Activated CD8-positive, alpha-beta memory T cell treated with anti-CD3 and anti-CD28 coated beads, Interleukin-2, amount 10 ng/mL, durations not matched to agents 7 days and 5 days (primary cell): ENCODE data around the gene ZNF506. TPM values are rescaled to one million over a fixed set of nuclear protein-coding genes. Genes with fewer than 3 reads are reported as not detected.
"Not testable (repeated sequence)": the region's sequence is repeated elsewhere in the genome, so short reads cannot be mapped to it uniquely, and the experiment has no call there.

ENCODE experiments used
- ATAC-seq: fragments of 150-1000 bp; cut with Tn5 transposase; one replicate; pipeline ENCODE4 v1.10.0; 2021; ENCODE audit warnings: moderate library complexity
- CTCF ChIA-PET: fragments of 350-600 bp; sonication (Branson Sonifier 250); formaldehyde crosslinking; loops from one replicate; lab custom pipeline; 2021; ENCODE audit warnings: antibody characterized with exemption; lab: Charles Lee
- DNase-seq: peaks from one replicate; pipeline ENCODE4 v3.0.0-alpha.2; 2020
- H3K27ac Mint-ChIP-seq: one replicate; pipeline ENCODE4 v1.8.0; 2021; ENCODE audit warnings: mild to moderate bottlenecking, mixed read lengths
- H3K27me3 Mint-ChIP-seq: one replicate; pipeline ENCODE4 v1.8.0; 2021; ENCODE audit warnings: mixed read lengths
- H3K36me3 Mint-ChIP-seq: one replicate; pipeline ENCODE4 v1.8.0; 2021; ENCODE audit warnings: mild to moderate bottlenecking, mixed read lengths
- H3K4me1 Mint-ChIP-seq: one replicate; pipeline ENCODE4 v1.8.0; 2021; ENCODE audit warnings: mixed read lengths
- H3K4me3 Mint-ChIP-seq: one replicate; pipeline ENCODE4 v1.8.0; 2021; ENCODE audit warnings: mild to moderate bottlenecking, moderate library complexity, mixed read lengths
- H3K9me3 Mint-ChIP-seq: one replicate; pipeline ENCODE4 v1.8.0; 2022; ENCODE audit warnings: low read depth, mixed read lengths
- total RNA-seq, 2 experiments: library from RNA; stranded (reverse); gene quantifications; one replicate each; pipeline ENCODE4 v1.2.3, GENCODE V29; 2021

The ZNF506 gene
- 10 to 100 TPM; 16.8 to 27.4 TPM for total RNA-seq

DNA sequence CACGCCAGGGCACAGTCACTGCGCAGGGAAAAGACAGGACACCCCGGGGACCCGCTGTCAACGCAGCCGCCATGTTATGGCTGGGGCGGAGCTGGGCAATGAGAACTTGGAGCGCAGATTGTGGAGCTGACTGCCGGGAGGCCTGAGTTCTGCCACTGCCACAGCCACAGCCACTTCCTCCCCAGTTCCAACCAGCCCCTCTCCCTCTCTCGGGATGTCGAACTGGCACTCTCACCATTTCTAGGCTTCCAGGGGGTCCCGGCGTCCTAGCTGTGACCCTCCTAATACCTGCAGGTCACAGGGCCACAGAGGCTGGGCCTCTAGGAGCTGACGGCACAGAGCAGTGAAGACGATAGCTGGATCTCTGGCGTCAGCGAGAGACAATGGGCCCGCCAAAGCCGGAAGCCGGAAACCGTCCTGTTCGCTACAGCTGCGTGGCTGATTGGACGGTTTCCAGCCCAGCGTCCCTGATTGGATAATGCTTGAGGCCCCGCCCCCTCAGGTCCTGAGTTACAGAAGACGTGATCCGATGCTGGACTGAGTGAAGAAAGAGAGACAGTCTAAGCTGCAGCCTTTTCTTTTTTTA, at the start of gene ZNF506:
Gene ZNF506, minus strand, starts transcription at position 385 of the 586 bp plus-strand sequence. Its CDS starts 147 bp downstream, at position 238.
- H3K4me3 Mint-ChIP-seq, result peak within 1 kb of the TSS; percentile 99
- DNase-seq (peak; percentile 98), ATAC-seq (peak; percentile 98)
- H3K4me1 Mint-ChIP-seq, result peaks cover 27% of the 10 kb centered on the region
- H3K27ac Mint-ChIP-seq, result peak within 1 kb of the TSS; percentile 99
- no peaks in the 10 kb centered on the region for H3K27me3 Mint-ChIP-seq
- CTCF ChIA-PET, result interaction anchor here (0.8 to 1.8 kb wide), 9 partner anchors 9 to 602 kb away, joined by 3 to 8 read pairs (median 3); partner anchors contain the start of genes ZNF253 and ZNF93
- H3K9me3 Mint-ChIP-seq, result peaks cover 33% of the 10 kb centered on the region
- peaks cover 63% of the 10 kb centered on the region for H3K36me3 Mint-ChIP-seq

DNA sequence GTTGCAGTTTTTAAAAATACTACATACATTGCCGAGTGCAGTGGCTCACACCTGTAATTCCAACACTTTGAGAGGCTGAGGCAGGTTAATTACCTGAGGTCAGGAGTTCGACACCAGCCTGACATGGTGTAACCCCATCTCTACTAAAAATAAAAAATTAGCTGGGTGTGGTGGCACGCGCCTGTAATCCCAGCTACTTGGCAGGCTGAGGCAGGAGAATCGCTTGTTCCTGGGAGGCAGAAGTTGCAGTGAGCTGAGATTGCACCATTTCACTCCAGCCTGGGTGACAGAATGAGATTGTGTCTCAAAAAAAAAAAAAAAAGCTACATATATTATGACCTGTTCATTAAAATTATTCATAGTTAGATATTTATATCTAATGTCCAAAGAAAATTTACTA, 48.5 kb upstream of the ZNF506 start:
- Mint-ChIP-seq H3K36me3 (peaks cover 69% of the 10 kb centered on the region), H3K9me3 (peaks cover 22% of the 10 kb centered on the region), H3K4me1 (peaks cover 42% of the 10 kb centered on the region)
- H3K27me3 Mint-ChIP-seq, DNase-seq, H3K4me3 Mint-ChIP-seq, ATAC-seq, CTCF ChIA-PET, H3K27ac Mint-ChIP-seq: not testable (repeated sequence)

DNA sequence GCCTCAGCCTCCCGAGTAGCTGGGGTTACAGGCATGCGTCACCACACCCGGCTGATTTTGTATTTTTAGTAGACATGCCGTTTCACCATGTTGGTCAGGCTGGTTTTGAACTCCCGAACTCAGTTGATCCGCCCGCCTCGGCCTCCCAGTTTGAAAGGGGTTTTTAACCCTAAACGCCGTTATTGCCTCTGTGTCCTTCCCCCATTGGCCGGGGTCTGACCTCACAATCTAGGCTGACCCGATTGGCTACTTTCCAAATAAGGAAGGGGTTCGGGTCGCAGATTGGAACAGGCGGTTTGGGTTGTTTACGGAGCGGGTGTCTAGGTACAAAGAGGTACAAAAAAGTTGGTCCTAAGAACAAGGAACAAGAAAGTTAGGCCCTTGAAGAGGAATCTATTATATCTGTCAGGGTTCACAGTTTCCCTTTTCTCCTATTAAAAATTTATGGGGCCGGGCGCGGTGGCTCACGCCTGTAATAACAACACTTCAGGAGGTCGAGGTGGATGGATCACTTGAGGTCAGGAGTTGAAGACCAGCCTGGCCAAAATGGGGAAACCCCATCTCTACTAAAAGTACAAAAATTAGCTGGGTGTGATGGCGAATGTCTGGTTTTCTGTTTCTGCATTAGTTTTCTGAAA, 45.2 kb upstream of the ZNF506 start:
- peak overlapping the region; percentile 99 for H3K4me3 Mint-ChIP-seq
- peak overlapping the region; percentile 100 for H3K27ac Mint-ChIP-seq
- DNase-seq, result peak; percentile 83
- no peaks in the 10 kb centered on the region for H3K27me3 Mint-ChIP-seq
- peaks cover 26% of the 10 kb centered on the region for H3K4me1 Mint-ChIP-seq
- CTCF ChIA-PET, result interaction anchor here (0.6 to 2.3 kb wide), 4 partner anchors 31 to 200 kb away, joined by 3 to 16 read pairs (median 6); partner anchors contain the start of genes ZNF506 and ZNF93
- peaks cover 23% of the 10 kb centered on the region for H3K9me3 Mint-ChIP-seq
- peaks cover 45% of the 10 kb centered on the region for H3K36me3 Mint-ChIP-seq
- peak; percentile 28 for ATAC-seq

DNA sequence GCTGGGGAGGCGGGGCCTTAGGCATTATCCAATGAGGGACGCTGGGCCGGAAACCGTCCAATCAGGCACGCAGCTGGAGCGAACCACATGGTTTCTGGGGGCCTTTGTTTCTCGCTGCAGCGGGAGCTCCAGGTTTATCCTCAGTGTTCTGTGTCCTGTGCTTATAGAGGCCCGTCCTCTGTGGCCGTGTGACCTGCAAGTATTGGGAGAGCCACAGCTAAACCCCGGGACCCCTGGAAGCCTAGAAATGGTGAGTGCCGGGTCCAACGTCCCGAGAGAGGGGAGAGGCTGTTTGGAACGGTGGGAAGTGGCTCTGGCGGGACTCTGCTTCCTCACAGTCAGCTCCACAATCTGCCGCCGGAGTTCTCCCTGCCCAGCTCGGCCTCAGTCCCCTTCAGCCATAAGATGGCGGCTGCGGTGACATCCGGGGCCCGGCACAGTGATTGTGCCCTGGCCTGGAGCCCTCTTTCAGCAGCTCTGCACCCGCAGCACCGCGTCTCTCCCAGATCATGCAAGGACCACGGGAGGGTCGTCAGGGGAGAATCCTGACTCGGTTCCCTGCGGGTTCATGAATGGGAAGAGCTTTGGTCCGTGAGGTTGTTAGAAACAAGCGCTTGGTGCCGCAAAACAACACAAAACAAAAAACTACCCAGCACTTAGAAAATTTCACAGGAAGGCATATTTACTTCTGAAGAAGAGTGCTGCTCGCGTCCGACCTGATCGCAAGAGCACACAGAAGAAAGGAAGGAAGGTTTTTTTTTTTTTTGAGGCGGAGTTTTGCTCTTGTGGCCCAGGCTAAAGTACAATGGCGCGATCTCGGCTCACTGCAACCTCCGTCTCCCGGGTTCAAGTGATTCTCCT, 44.4 kb upstream of the ZNF506 start, which contains the start of gene ZNF253:
Gene ZNF253, plus strand, starts transcription at position 133 of the 861 bp plus-strand sequence. Its CDS starts 115 bp downstream, at position 248.
- H3K4me3 Mint-ChIP-seq, result peak within 1 kb of the TSS; percentile 99
- DNase-seq (peak; percentile 99), ATAC-seq (peak; percentile 96)
- peaks cover 22% of the 10 kb centered on the region for H3K4me1 Mint-ChIP-seq
- peaks cover 41% of the 10 kb centered on the region for H3K36me3 Mint-ChIP-seq
- H3K27me3 Mint-ChIP-seq, result no peaks in the 10 kb centered on the region
- H3K27ac Mint-ChIP-seq, result peak within 1 kb of the TSS; percentile 100
- H3K9me3 Mint-ChIP-seq, result peaks cover 21% of the 10 kb centered on the region
- CTCF ChIA-PET, result interaction anchor here (0.6 to 2.3 kb wide), 6 partner anchors 11 to 199 kb away, joined by 3 to 16 read pairs (median 4); partner anchors contain the start of genes ZNF506 and ZNF93

DNA sequence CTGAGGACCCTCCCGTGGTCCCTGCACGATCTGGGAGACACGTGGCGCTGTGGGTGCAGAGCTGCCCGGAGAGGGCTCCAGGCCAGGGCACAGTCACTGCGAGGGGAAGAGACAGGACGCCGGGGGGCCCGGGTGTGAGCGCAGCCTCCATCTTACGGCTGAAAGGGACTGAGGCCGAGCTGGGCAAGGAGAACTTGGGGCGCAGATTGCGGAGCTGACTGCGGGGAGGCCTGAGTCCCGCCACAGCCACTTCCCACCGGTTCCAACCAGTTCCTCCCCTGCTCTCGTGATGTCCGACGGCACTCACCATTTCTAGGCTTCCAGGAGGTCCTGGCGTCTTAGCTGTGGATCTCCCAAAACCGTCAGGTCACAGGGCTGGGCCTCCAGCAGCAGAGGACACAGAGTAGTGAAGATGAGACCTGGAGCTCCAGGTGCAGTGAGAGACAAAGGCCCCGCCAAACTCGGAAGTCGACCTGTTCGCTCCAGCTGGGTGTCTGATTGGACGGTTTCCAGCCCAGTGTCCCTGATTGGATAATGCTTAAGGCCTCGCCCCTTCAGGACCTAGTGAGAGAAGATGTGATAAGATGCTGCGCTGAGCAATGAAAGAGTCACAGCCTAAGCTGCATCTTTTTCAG, 39.3 kb upstream of the ZNF506 start:
- Mint-ChIP-seq H3K4me1 (peaks cover 8% of the 10 kb centered on the region), H3K4me3 (peak overlapping the region; percentile 76), H3K36me3 (peaks cover 45% of the 10 kb centered on the region), H3K27ac (peak overlapping the region; percentile 80), H3K9me3 (peaks cover 24% of the 10 kb centered on the region), H3K27me3 (no peaks in the 10 kb centered on the region)
- CTCF ChIA-PET, result no interaction called here
- DNase-seq (peak; percentile 69), ATAC-seq (peak; percentile 21)

DNA sequence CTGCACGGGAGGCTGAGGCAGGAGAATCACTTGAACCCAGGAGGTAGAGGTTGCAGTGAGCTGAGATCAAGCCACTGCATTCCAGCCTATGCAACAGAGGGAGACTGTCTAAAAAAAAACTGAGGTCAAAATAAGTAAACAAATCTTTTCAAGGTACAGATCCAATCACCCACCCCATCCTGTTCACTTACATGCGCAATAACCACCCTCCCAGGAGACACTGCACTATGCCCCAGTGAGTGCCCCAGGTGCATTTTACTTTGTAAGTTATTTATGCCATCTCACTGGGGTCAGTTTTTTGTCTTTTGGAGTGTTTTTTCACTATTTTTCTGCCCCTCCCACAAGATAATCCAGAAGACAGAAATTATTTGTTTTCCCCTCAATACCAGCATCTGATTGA, 37.2 kb upstream of the ZNF506 start:
- Mint-ChIP-seq H3K27me3 (no peaks in the 10 kb centered on the region), H3K4me3 (no peak overlapping the region), H3K4me1 (peaks cover 10% of the 10 kb centered on the region), H3K9me3 (peaks cover 36% of the 10 kb centered on the region), H3K36me3 (peaks cover 54% of the 10 kb centered on the region), H3K27ac (no peak overlapping the region)
- no peak for ATAC-seq
- CTCF ChIA-PET, result no interaction called here
- DNase-seq, result no peak

DNA sequence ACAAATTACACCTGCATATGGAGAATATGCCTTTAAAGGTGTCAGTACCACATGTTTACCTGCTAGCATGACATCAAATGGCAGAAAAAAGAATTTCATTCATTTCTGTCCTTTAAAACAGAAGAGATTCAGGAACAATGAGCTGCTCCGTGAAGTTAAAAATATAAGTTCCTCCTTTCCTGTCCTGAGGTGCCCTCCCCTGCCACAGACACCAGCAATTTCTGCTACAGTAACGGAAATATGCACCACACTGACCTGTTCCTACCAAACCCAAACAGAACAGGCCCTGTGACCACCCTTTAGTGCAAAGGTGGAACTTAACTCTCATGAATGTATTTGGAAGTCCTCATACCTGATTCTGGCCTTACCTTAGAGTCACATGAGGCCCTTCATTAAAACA, 30.2 kb upstream of the ZNF506 start:
- CTCF ChIA-PET, H3K4me1 Mint-ChIP-seq, DNase-seq, H3K27me3 Mint-ChIP-seq, H3K27ac Mint-ChIP-seq, ATAC-seq, H3K4me3 Mint-ChIP-seq: not testable (repeated sequence)
- Mint-ChIP-seq H3K36me3 (peaks cover 25% of the 10 kb centered on the region), H3K9me3 (peaks cover 18% of the 10 kb centered on the region)

DNA sequence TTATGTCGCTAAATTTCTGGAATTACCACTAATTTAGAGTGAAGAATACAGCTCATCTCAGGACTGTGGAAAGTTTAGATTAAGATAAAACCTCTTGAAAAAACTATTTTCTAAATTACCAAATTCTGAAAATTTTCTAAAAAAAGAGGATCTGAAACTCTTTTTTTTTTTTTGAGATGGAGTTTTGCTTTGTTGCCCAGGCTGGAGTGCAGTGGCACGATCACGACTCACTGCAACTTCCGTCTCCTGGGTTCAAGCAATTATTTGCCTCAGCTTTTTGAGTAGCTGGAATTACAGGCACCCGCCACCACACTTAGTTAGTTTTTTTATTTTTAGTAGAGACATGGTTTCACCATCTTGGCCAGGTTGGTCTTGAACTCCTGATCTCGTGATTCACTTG, 27.5 kb upstream of the ZNF506 start:
- Mint-ChIP-seq H3K4me3 (no peak overlapping the region), H3K4me1 (no peaks in the 10 kb centered on the region), H3K27me3 (no peaks in the 10 kb centered on the region), H3K27ac (no peak overlapping the region), H3K36me3 (peaks cover 11% of the 10 kb centered on the region), H3K9me3 (peaks cover 13% of the 10 kb centered on the region)
- CTCF ChIA-PET, result no interaction called here
- no peak for DNase-seq
- ATAC-seq, result no peak

DNA sequence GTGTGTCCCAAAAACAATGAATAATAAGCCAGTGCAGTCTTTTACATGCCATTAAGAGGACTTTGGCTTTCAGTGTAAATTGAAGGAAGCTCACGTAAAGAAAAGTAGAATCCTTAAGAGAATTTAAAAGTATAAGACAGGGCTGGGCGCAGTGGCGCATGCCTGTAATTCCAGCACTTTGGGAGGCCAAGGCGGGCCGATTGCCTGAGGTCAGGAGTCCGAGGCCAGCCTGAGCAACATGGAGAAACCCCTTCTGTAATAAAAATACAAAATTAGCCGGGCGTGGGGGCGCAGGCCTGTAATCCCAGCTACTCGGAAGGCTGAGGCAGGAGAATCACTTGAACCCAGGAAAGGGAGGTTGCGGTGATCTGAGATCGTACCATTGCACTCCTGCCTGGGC, 26.2 kb upstream of the ZNF506 start:
- Mint-ChIP-seq H3K27me3 (no peaks in the 10 kb centered on the region), H3K9me3 (peaks cover 17% of the 10 kb centered on the region), H3K27ac (no peak overlapping the region), H3K4me1 (no peaks in the 10 kb centered on the region), H3K4me3 (no peak overlapping the region), H3K36me3 (peaks cover 15% of the 10 kb centered on the region)
- DNase-seq (no peak), ATAC-seq (no peak)
- CTCF ChIA-PET, result no interaction called here

DNA sequence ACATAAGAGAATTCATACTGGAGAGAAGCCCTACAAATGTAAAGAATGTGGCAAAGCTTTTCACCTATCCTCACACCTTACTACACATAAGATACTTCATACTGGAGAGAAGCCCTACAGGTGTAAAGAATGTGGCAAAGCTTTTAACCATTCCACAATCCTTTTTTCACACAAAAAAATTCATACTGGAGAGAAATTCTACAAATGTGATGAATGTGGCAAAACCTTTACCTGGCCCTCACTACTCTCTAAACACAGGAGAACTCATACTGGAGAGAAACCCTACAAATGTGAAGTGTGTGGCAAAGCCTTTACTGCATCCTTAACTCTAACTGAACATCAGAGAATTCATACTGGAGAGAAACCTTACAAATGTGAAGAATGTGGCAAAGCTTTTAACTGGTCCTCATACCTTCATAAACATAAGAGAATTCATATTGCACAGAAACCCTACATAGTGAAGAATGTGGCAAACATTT, 14.0 kb upstream of the ZNF506 start:
- Mint-ChIP-seq H3K27ac (no peak overlapping the region), H3K9me3 (peaks cover 42% of the 10 kb centered on the region), H3K36me3 (peaks cover 24% of the 10 kb centered on the region), H3K27me3 (no peaks in the 10 kb centered on the region), H3K4me1 (no peaks in the 10 kb centered on the region), H3K4me3 (no peak overlapping the region)
- ATAC-seq (no peak), DNase-seq (no peak)
- CTCF ChIA-PET, result no interaction called here

DNA sequence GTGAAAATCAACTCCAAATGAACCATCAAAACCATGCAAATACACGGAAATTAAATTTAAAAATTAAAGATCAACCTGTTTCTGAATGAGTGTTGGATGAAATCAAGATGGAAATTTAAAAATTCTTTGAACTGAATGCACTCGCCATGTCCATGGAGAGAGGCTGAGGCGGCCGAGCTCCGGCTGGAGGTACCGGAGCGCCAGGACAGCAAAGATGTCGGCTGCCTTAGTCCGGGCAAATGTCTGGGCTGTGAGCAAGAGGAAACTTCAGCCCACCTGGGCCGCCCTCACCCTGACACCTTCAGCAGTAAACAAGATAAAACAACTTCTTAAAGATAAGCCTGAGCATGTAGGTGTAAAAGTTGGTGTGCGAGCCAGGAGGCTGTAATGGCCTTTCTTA, 5.3 kb upstream of the ZNF506 start:
- Mint-ChIP-seq H3K4me3 (no peak overlapping the region), H3K27me3 (no peaks in the 10 kb centered on the region), H3K36me3 (peaks cover 39% of the 10 kb centered on the region), H3K4me1 (peaks cover 4% of the 10 kb centered on the region), H3K9me3 (peaks cover 56% of the 10 kb centered on the region), H3K27ac (no peak overlapping the region)
- CTCF ChIA-PET, result no interaction called here
- no peak for DNase-seq
- ATAC-seq, result no peak

DNA sequence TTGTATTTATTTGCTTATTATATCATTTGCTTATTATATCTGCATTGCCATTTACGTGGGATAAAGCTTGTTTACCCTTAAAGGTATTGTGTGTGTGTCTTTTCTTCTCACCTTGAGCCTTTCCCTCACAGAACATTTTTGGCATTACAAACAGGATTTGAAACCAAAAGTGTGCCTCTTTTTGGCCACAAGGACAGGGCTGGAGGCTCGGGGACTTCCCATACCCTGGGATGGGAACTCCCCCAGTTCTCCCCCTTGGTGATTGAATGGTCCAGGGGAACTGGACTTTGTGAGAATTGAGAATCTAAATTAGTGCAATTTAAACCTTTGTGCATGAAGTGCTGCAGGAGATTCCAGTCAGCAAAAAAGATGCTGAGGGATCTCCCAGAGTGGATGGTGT, 2.4 kb upstream of the ZNF506 start:
- H3K27ac Mint-ChIP-seq, result no peak overlapping the region
- DNase-seq (no peak), ATAC-seq (no peak)
- peaks cover 14% of the 10 kb centered on the region for H3K4me1 Mint-ChIP-seq
- CTCF ChIA-PET, result no interaction called here
- peaks cover 43% of the 10 kb centered on the region for H3K9me3 Mint-ChIP-seq
- no peak overlapping the region for H3K4me3 Mint-ChIP-seq
- no peaks in the 10 kb centered on the region for H3K27me3 Mint-ChIP-seq
- H3K36me3 Mint-ChIP-seq, result peaks cover 48% of the 10 kb centered on the region
